Neural cell (in vitro differentiated cells): ENCODE results near the gene TBC1D9B. TPM values are rescaled to one million over a fixed set of nuclear protein-coding genes. Genes with fewer than 3 reads are reported as not detected.
"Not testable (repeated sequence)": the region's sequence is repeated elsewhere in the genome, so short reads cannot be mapped to it uniquely, and the experiment has no call there.

Experiments
- H2AFZ ChIP-seq: fragments of 200-600, 300-800 bp; sonication (generic), shearing (Covaris generic); 2 replicates; pipeline ENCODE4 v1.6.0; 2014; ENCODE audit warnings: low read depth, mild to moderate bottlenecking, antibody characterized with exemption, low read length, moderate library complexity
- H3F3A ChIP-seq: fragments of 200-600 bp; shearing (Covaris generic); 2 replicates; pipeline ENCODE4 v1.6.1; 2016; ENCODE audit warnings: mild to moderate bottlenecking, moderate library complexity, mixed read lengths, antibody characterized with exemption, low read length; ENCODE audit not compliant: insufficient read depth, poor library complexity, severe bottlenecking
- H3K27ac ChIP-seq: fragments of 200-600, 300-800 bp; sonication (generic), shearing (Covaris generic); 2 replicates; pipeline ENCODE4 v1.5.1; 2014; ENCODE audit warnings: mild to moderate bottlenecking, low read length, moderate library complexity
- H3K27me3 ChIP-seq: fragments of 300-800, 200-600 bp; sonication (generic), shearing (Covaris generic); 2 replicates; pipeline ENCODE4 v1.6.0; 2014; ENCODE audit warnings: mild to moderate bottlenecking, low read depth, low read length, moderate library complexity; ENCODE audit not compliant: insufficient read depth
- H3K36me3 ChIP-seq: fragments of 300-800, 200-600 bp; sonication (generic), shearing (Covaris generic); 2 replicates; pipeline ENCODE4 v1.5.1; 2014; ENCODE audit warnings: mild to moderate bottlenecking, antibody characterized with exemption, low read length, moderate library complexity; ENCODE audit not compliant: insufficient read depth
- H3K4me2 ChIP-seq: fragments of 300-800, 200-600 bp; sonication (generic), shearing (Covaris generic); 2 replicates; pipeline ENCODE4 v1.6.0; 2014; ENCODE audit warnings: mild to moderate bottlenecking, low read length
- H3K4me3 ChIP-seq: fragments of 300-800, 200-600 bp; sonication (generic), shearing (Covaris generic); 2 replicates; pipeline ENCODE4 v1.5.1; 2014; ENCODE audit warnings: mild to moderate bottlenecking, low read length, moderate library complexity
- H3K79me2 ChIP-seq: fragments of 200-600 bp; shearing (Covaris generic); replicated peaks from 2 replicates; pipeline ENCODE4 v1.6.0; 2014; ENCODE audit warnings: mild to moderate bottlenecking, low read length, moderate library complexity; ENCODE audit not compliant: insufficient read depth
- H3K9ac ChIP-seq: fragments of 300-800, 200-600 bp; sonication (generic), shearing (Covaris generic); 2 replicates; pipeline ENCODE4 v1.6.1; 2016; ENCODE audit warnings: mild to moderate bottlenecking, low read length, mixed read lengths
- H3K9me2 ChIP-seq: fragments of 200-600 bp; shearing (Covaris generic); 2 replicates; pipeline ENCODE4 v1.6.1; 2016; ENCODE audit warnings: mild to moderate bottlenecking, low read length, mixed read lengths; ENCODE audit not compliant: insufficient read depth
- H3K9me3 ChIP-seq: fragments of 200-600, 300-800 bp; sonication (generic), shearing (Covaris generic); 2 replicates; pipeline ENCODE4 v1.6.1; 2016; ENCODE audit warnings: mild to moderate bottlenecking, mixed run types, low read length, moderate library complexity, mixed read lengths
- H4K20me1 ChIP-seq: fragments of 200-600 bp; shearing (Covaris generic); 2 replicates; pipeline ENCODE4 v1.6.1; 2016; ENCODE audit warnings: mild to moderate bottlenecking, mixed run types; ENCODE audit not compliant: insufficient read depth
- CTCF ChIP-seq: fragments of 450-650 bp; IDR thresholded peaks from 2 replicates; pipeline ENCODE4 v1.5.1; 2014; ENCODE audit warnings: antibody characterized with exemption, mild to moderate bottlenecking, moderate library complexity; ENCODE audit not compliant: poor library complexity, severe bottlenecking
- EP300 ChIP-seq: fragments of 450-650 bp; conservative IDR thresholded peaks from 2 replicates; pipeline ENCODE4 v1.6.1; 2014; ENCODE audit warnings: antibody characterized with exemption, mild to moderate bottlenecking, moderate library complexity; ENCODE audit not compliant: poor library complexity, severe bottlenecking
- EZH2 ChIP-seq: fragments of 200-600, 300-800 bp; shearing (Covaris generic), sonication (generic); IDR thresholded peaks from 2 replicates; pipeline ENCODE4 v1.6.1; 2014; ENCODE audit warnings: antibody characterized with exemption, low read length, borderline replicate concordance, mild to moderate bottlenecking; ENCODE audit not compliant: insufficient read depth, poor library complexity, severe bottlenecking
- MXI1 ChIP-seq: fragments of 450-650 bp; conservative IDR thresholded peaks from 2 replicates; pipeline ENCODE4 v1.6.1; 2014; ENCODE audit warnings: antibody characterized with exemption, mild to moderate bottlenecking; ENCODE audit not compliant: poor library complexity, severe bottlenecking
- POLR2AphosphoS5 ChIP-seq: IDR thresholded peaks from 2 replicates; pipeline ENCODE4 v1.6.1; 2012
- RAD21 ChIP-seq: fragments of 450-650 bp; conservative IDR thresholded peaks from 2 replicates; pipeline ENCODE4 v1.6.1; 2014; ENCODE audit warnings: antibody characterized with exemption, mild to moderate bottlenecking, moderate library complexity
- REST ChIP-seq: IDR thresholded peaks from 2 replicates; pipeline ENCODE4 v1.6.1; 2012; ENCODE audit warnings: borderline replicate concordance
- SMC3 ChIP-seq: fragments of 450-650 bp; conservative IDR thresholded peaks from 2 replicates; pipeline ENCODE4 v1.6.1; 2014; ENCODE audit warnings: antibody characterized with exemption, mild to moderate bottlenecking, moderate library complexity; ENCODE audit not compliant: poor library complexity
- TAF1 ChIP-seq: IDR thresholded peaks from 2 replicates; pipeline ENCODE4 v1.6.1; 2012; ENCODE audit warnings: low read depth
- polyA plus RNA-seq: library from polyadenylated mRNA; depleted of rRNA; stranded (reverse); fragments of >200 nt; gene quantifications from 2 replicates; pipeline ENCODE4 v1.2.3, GENCODE V29; 2014

Gene TBC1D9B
- polyA plus RNA-seq, 1 donor from 2014 or later, result 50.7 TPM

- Histone ChIP-seq H3K4me3 (no peak overlapping the region), H3K4me2 (no peak overlapping the region), H3K27ac (no peak overlapping the region), H2AFZ (no peak overlapping the region), H3K9me3 (no peaks in the 10 kb centered on the region), H3K9me2 (no peaks in the 10 kb centered on the region), H3K36me3 (peaks cover 6% of the 10 kb centered on the region), H3K27me3 (no peaks in the 10 kb centered on the region), H4K20me1 (no peaks in the 10 kb centered on the region), H3K79me2 (no peaks in the 10 kb centered on the region), H3K9ac (no peak overlapping the region), H3F3A (no peaks in the 10 kb centered on the region)
- TF ChIP-seq REST (no peak), POLR2AphosphoS5 (no peak), EP300 (no peak), CTCF (no peak), SMC3 (no peak), EZH2 (no peak), MXI1 (no peak), TAF1 (no peak), RAD21 (no peak)
Measured at GRCh38 chr5:179872828-179873575, 34.7 kb downstream of the TBC1D9B start.

- Histone ChIP-seq H3K9ac (no peak overlapping the region), H3K79me2 (no peaks in the 10 kb centered on the region), H3K9me2 (no peaks in the 10 kb centered on the region), H2AFZ (no peak overlapping the region), H4K20me1 (no peaks in the 10 kb centered on the region), H3F3A (no peaks in the 10 kb centered on the region), H3K9me3 (no peaks in the 10 kb centered on the region), H3K27ac (no peak overlapping the region), H3K27me3 (no peaks in the 10 kb centered on the region), H3K4me2 (no peak overlapping the region), H3K36me3 (peaks cover 6% of the 10 kb centered on the region), H3K4me3 (no peak overlapping the region)
- TF ChIP-seq SMC3, result no peak
- no peak for TF ChIP-seq EP300
- no peak for TF ChIP-seq POLR2AphosphoS5
- TF ChIP-seq EZH2, result no peak
- no peak for TF ChIP-seq REST
- TF ChIP-seq MXI1, result no peak
- no peak for TF ChIP-seq TAF1
Measured at GRCh38 chr5:179872055-179872827, 35.5 kb downstream of the TBC1D9B start.

GRCh38 chr5:179871533-179871932 lies 36.2 kb downstream of the TBC1D9B start:
- H3K27ac ChIP-seq, H3F3A ChIP-seq, H3K9ac ChIP-seq, H3K4me2 ChIP-seq, H3K36me3 ChIP-seq, H3K4me3 ChIP-seq, H2AFZ ChIP-seq, H3K79me2 ChIP-seq, H4K20me1 ChIP-seq, H3K27me3 ChIP-seq, H3K9me2 ChIP-seq, H3K9me3 ChIP-seq: not testable (repeated sequence)
